GM12878 (cell line): ENCODE data around the gene CDK11B.

Experiments
- EZH2 ChIP-seq: IDR thresholded peaks from 2 replicates; pipeline ENCODE4 v1.6.1; 2012; ENCODE audit warnings: low read depth, mild to moderate bottlenecking, control low read depth, inconsistent platforms, low read length, borderline replicate concordance; ENCODE audit not compliant: control insufficient read depth
- NFIC ChIP-seq: IDR thresholded peaks from 2 replicates; pipeline ENCODE4 v1.6.1; 2012; ENCODE audit warnings: low read depth, mild to moderate bottlenecking, inconsistent platforms, low read length, moderate library complexity
- POLR2AphosphoS5 ChIP-seq: IDR thresholded peaks from 2 replicates; pipeline ENCODE4 v1.6.1; 2011; ENCODE audit warnings: mild to moderate bottlenecking, low read length, inconsistent platforms
- TAF1 ChIP-seq: IDR thresholded peaks from 2 replicates; pipeline ENCODE4 v1.6.1; 2011; ENCODE audit warnings: mild to moderate bottlenecking, low read depth, low read length, borderline replicate concordance
- ZNF274 ChIP-seq: IDR thresholded peaks from one replicate; pipeline ENCODE4 v1.8.0; 2011; ENCODE audit not compliant: insufficient read length, insufficient read depth
- TF ChIP-seq, protein P1 (sequence below), 3 experiments: IDR thresholded peaks in 2 of 3; conservative IDR thresholded peaks in 1 of 3; 2 replicates each; pipeline ENCODE4 v1.5.1; 2011; ENCODE audit warnings: low read depth in 3 of 3, low read length in 3 of 3, mild to moderate bottlenecking in 3 of 3, control low read depth in 2 of 3, moderate library complexity in 2 of 3, inconsistent platforms in 1 of 3, mixed read lengths in 1 of 3; ENCODE audit not compliant: control insufficient read depth in 2 of 3, insufficient read depth in 1 of 3; ENCODE audit errors: extremely low read depth in 1 of 3
- TF ChIP-seq, protein P2 (sequence below): fragments of 450-650 bp; IDR thresholded peaks from 2 replicates; pipeline ENCODE4 v1.6.1; 2017; ENCODE audit warnings: mild to moderate bottlenecking, low read depth, inconsistent platforms; ENCODE audit not compliant: poor library complexity, severe bottlenecking

DNA sequence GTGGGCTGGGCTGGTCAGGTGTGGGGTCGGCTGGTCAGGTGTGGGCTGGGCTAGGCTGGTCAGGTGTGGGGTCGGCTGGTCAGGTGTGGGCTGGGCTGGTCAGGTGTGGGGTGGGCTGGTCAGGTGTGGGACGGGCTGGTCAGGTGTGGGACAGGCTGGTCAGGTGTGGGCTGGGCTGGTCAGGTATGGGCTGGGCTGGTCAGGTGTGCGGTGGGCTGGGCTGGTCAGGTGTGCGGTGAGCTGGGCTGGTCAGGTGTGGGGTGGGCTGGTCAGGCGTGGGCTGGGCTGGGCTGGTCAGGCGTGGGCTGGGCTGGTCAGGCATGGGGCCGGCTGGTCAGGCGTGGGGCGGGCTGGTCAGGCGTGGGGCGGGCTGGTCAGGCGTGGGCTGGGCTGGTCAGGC lies 52.6 kb downstream of the CDK11B start:
- TF ChIP-seq, protein P1, sequence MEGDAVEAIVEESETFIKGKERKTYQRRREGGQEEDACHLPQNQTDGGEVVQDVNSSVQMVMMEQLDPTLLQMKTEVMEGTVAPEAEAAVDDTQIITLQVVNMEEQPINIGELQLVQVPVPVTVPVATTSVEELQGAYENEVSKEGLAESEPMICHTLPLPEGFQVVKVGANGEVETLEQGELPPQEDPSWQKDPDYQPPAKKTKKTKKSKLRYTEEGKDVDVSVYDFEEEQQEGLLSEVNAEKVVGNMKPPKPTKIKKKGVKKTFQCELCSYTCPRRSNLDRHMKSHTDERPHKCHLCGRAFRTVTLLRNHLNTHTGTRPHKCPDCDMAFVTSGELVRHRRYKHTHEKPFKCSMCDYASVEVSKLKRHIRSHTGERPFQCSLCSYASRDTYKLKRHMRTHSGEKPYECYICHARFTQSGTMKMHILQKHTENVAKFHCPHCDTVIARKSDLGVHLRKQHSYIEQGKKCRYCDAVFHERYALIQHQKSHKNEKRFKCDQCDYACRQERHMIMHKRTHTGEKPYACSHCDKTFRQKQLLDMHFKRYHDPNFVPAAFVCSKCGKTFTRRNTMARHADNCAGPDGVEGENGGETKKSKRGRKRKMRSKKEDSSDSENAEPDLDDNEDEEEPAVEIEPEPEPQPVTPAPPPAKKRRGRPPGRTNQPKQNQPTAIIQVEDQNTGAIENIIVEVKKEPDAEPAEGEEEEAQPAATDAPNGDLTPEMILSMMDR (IDR thresholded peaks at IDR 0.05 in 2 of 3, conservative IDR thresholded peaks at IDR 0.05 in 1 of 3; ENCODE audit: control insufficient read depth in 2 of 3, extremely low read depth in 1 of 3, insufficient read depth in 1 of 3, low read depth in 3 of 3, low read length in 3 of 3) = no peak
- TF ChIP-seq, protein P2, sequence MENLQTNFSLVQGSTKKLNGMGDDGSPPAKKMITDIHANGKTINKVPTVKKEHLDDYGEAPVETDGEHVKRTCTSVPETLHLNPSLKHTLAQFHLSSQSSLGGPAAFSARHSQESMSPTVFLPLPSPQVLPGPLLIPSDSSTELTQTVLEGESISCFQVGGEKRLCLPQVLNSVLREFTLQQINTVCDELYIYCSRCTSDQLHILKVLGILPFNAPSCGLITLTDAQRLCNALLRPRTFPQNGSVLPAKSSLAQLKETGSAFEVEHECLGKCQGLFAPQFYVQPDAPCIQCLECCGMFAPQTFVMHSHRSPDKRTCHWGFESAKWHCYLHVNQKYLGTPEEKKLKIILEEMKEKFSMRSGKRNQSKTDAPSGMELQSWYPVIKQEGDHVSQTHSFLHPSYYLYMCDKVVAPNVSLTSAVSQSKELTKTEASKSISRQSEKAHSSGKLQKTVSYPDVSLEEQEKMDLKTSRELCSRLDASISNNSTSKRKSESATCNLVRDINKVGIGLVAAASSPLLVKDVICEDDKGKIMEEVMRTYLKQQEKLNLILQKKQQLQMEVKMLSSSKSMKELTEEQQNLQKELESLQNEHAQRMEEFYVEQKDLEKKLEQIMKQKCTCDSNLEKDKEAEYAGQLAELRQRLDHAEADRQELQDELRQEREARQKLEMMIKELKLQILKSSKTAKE = no peak
- no peak for TF ChIP-seq NFIC
- no peak for TF ChIP-seq EZH2
- no peak for TF ChIP-seq ZNF274
- no peak for TF ChIP-seq TAF1
- TF ChIP-seq POLR2AphosphoS5 = no peak
